Epithelial cell of proximal tubule (primary cell): Measurements from ENCODE around the gene RXFP1. TPM values are rescaled to one million over a fixed set of nuclear protein-coding genes. Genes with fewer than 3 reads are reported as not detected.

Experiments
- DNase-seq: peaks from one replicate; pipeline ENCODE4 v3.0.0-alpha.2; 2011; ENCODE audit warnings: low read depth
- H3K4me3 ChIP-seq: 2 replicates; pipeline ENCODE4 v1.5.1; 2011; ENCODE audit warnings: low read depth, mild to moderate bottlenecking, low read length
- CTCF ChIP-seq: conservative IDR thresholded peaks from 2 replicates; pipeline ENCODE4 v1.5.1; 2012; ENCODE audit warnings: low read depth, mild to moderate bottlenecking, low read length
- total RNA-seq: library from RNA; depleted of rRNA; stranded (reverse); fragments of >200 nt; gene quantifications from 2 replicates; pipeline ENCODE4 v1.2.3, GENCODE V29; 2015

RXFP1 gene
- total RNA-seq, 1 donor from 2014 or later, result not detected

- TF ChIP-seq CTCF, result no peak
- no peak for DNase-seq
- H3K4me3 ChIP-seq, result no peak overlapping the region
These were observed 50.1 kb downstream of the RXFP1 start for GRCh38 chr4:158571736-158572135.

GRCh38 chr4:158572608-158573007 is 50.9 kb downstream of the RXFP1 start:
- H3K4me3 ChIP-seq, result no peak overlapping the region
- DNase-seq, result no peak
- TF ChIP-seq CTCF, result no peak

- peak; percentile 54 for TF ChIP-seq CTCF
- DNase-seq, result no peak
- no peak overlapping the region for H3K4me3 ChIP-seq
These were observed 56.8 kb downstream of the RXFP1 start for GRCh38 chr4:158578476-158578875.

- DNase-seq, result no peak
- H3K4me3 ChIP-seq, result no peak overlapping the region
- no peak for TF ChIP-seq CTCF
These were observed 58.4 kb downstream of the RXFP1 start for GRCh38 chr4:158580064-158580463.

- TF ChIP-seq CTCF, result no peak
- no peak for DNase-seq
- H3K4me3 ChIP-seq, result no peak overlapping the region
These were observed 59.5 kb downstream of the RXFP1 start for GRCh38 chr4:158581161-158581560.

GRCh38 chr4:158586881-158587280 is 65.2 kb downstream of the RXFP1 start:
- DNase-seq, result no peak
- TF ChIP-seq CTCF, result no peak

GRCh38 chr4:158588285-158588684 is 66.6 kb downstream of the RXFP1 start:
- TF ChIP-seq CTCF, result no peak
- DNase-seq, result no peak

More at GRCh38 chr4:158586881-158587280, 65.2 kb downstream of the RXFP1 start:
- H3K4me3 ChIP-seq, result no peak overlapping the region

More at GRCh38 chr4:158588285-158588684, 66.6 kb downstream of the RXFP1 start:
- H3K4me3 ChIP-seq, result no peak overlapping the region
